Parathyroid adenoma (tissue), 2 donors: ENCODE results near the gene ALDH1L2.

Experiments used
- H2AFZ ChIP-seq: fragments of 300-600 bp; sonication (generic); one replicate; pipeline ENCODE4 v1.7.0; 2017; ENCODE audit warnings: antibody characterized with exemption, mild to moderate bottlenecking
- H3K27ac ChIP-seq: fragments of 300-600 bp; sonication (generic); one replicate; pipeline ENCODE4 v1.7.0; 2017
- H3K27me3 ChIP-seq: fragments of 300-600 bp; sonication (generic); one replicate; pipeline ENCODE4 v1.7.0; 2017; ENCODE audit warnings: low read length; ENCODE audit not compliant: control insufficient read depth, insufficient read depth
- H3K36me3 ChIP-seq: fragments of 300-600 bp; sonication (generic); one replicate; pipeline ENCODE4 v1.7.0; 2017; ENCODE audit warnings: low read length; ENCODE audit not compliant: control insufficient read depth, insufficient read depth
- H3K4me1 ChIP-seq: fragments of 300-600 bp; sonication (generic); one replicate; pipeline ENCODE4 v1.7.0; 2017; ENCODE audit warnings: control low read depth
- H3K4me2 ChIP-seq: fragments of 300-600 bp; sonication (generic); one replicate; pipeline ENCODE4 v1.7.0; 2017; ENCODE audit warnings: low read length
- H3K4me3 ChIP-seq: fragments of 300-600 bp; sonication (generic); one replicate; pipeline ENCODE4 v1.7.0; 2017; ENCODE audit warnings: low read depth, low read length
- H3K79me2 ChIP-seq: fragments of 300-600 bp; sonication (generic); one replicate; pipeline ENCODE4 v1.7.0; 2017; ENCODE audit warnings: control low read depth
- H3K9ac ChIP-seq: fragments of 300-600 bp; sonication (generic); one replicate; pipeline ENCODE4 v1.7.0; 2017; ENCODE audit warnings: mild to moderate bottlenecking
- H3K9me3 ChIP-seq: fragments of 300-600 bp; sonication (generic); one replicate; pipeline ENCODE4 v1.7.0; 2017; ENCODE audit warnings: low read length; ENCODE audit not compliant: control insufficient read depth
- CTCF ChIP-seq: fragments of 300-600 bp; sonication (generic); IDR thresholded peaks from one replicate; pipeline ENCODE4 v1.7.0; 2017; ENCODE audit warnings: antibody characterized with exemption, mild to moderate bottlenecking
- donor health status: primary hyperparathyroidism.

The ALDH1L2 gene

GRCh38 chr12:105078712-105079570 lies 5.3 kb downstream of the ALDH1L2 start:
- peaks cover 2% of the 10 kb centered on the region for H3K4me1 ChIP-seq
- H2AFZ ChIP-seq, result no peak overlapping the region
- H3K36me3 ChIP-seq, result no peaks in the 10 kb centered on the region
- H3K79me2 ChIP-seq, result no peaks in the 10 kb centered on the region
- no peak overlapping the region for H3K4me2 ChIP-seq
- no peak overlapping the region for H3K4me3 ChIP-seq
- H3K27me3 ChIP-seq, result no peaks in the 10 kb centered on the region
- no peak overlapping the region for H3K27ac ChIP-seq
- H3K9ac ChIP-seq, result no peak overlapping the region
- no peaks in the 10 kb centered on the region for H3K9me3 ChIP-seq
- TF ChIP-seq CTCF, result no peak

- H3K79me2 ChIP-seq, result no peaks in the 10 kb centered on the region
- H3K27me3 ChIP-seq, result no peaks in the 10 kb centered on the region
- no peak overlapping the region for H3K4me3 ChIP-seq
- no peak for TF ChIP-seq CTCF
- H3K4me1 ChIP-seq, result no peaks in the 10 kb centered on the region
- H3K4me2 ChIP-seq, result no peak overlapping the region
- no peaks in the 10 kb centered on the region for H3K9me3 ChIP-seq
- H3K36me3 ChIP-seq, result no peaks in the 10 kb centered on the region
- no peak overlapping the region for H2AFZ ChIP-seq
- H3K27ac ChIP-seq, result no peak overlapping the region
- H3K9ac ChIP-seq, result no peak overlapping the region
These were observed 6.8 kb downstream of the ALDH1L2 start for GRCh38 chr12:105077435-105077834.

GRCh38 chr12:105076913-105077312 lies 7.3 kb downstream of the ALDH1L2 start:
- TF ChIP-seq CTCF, result no peak
- H3K9me3 ChIP-seq, result no peaks in the 10 kb centered on the region
- no peaks in the 10 kb centered on the region for H3K36me3 ChIP-seq
- H3K27ac ChIP-seq, result no peak overlapping the region
- no peak overlapping the region for H3K9ac ChIP-seq
- no peaks in the 10 kb centered on the region for H3K79me2 ChIP-seq
- no peak overlapping the region for H3K4me3 ChIP-seq
- no peak overlapping the region for H2AFZ ChIP-seq
- H3K4me1 ChIP-seq, result no peaks in the 10 kb centered on the region
- no peaks in the 10 kb centered on the region for H3K27me3 ChIP-seq
- no peak overlapping the region for H3K4me2 ChIP-seq

GRCh38 chr12:105076098-105076497 lies 8.2 kb downstream of the ALDH1L2 start:
- Histone ChIP-seq H3K79me2 (no peaks in the 10 kb centered on the region), H3K9me3 (no peaks in the 10 kb centered on the region), H3K9ac (no peak overlapping the region), H3K27ac (no peak overlapping the region), H3K4me2 (no peak overlapping the region), H2AFZ (no peak overlapping the region), H3K36me3 (no peaks in the 10 kb centered on the region), H3K4me1 (no peaks in the 10 kb centered on the region), H3K4me3 (no peak overlapping the region), H3K27me3 (no peaks in the 10 kb centered on the region)
- no peak for TF ChIP-seq CTCF
